ENCODE measurements around the gene C17orf75.
"Not testable (repeated sequence)": the region's sequence is repeated elsewhere in the genome, so short reads cannot be mapped to it uniquely, and the experiment has no call there.

Gene C17orf75

GRCh38 chr17:32341857-32342602, at the start of gene C17orf75:
Gene C17orf75 (minus strand): TSS chr17:32342173. CDS start chr17:32342139, 34 bp downstream.
- H3K27ac ChIP-seq = peak within 1 kb of the TSS; percentile 73
- DNase-seq (ENCODE audit: low read depth, low spot score) = no peak

DNA sequence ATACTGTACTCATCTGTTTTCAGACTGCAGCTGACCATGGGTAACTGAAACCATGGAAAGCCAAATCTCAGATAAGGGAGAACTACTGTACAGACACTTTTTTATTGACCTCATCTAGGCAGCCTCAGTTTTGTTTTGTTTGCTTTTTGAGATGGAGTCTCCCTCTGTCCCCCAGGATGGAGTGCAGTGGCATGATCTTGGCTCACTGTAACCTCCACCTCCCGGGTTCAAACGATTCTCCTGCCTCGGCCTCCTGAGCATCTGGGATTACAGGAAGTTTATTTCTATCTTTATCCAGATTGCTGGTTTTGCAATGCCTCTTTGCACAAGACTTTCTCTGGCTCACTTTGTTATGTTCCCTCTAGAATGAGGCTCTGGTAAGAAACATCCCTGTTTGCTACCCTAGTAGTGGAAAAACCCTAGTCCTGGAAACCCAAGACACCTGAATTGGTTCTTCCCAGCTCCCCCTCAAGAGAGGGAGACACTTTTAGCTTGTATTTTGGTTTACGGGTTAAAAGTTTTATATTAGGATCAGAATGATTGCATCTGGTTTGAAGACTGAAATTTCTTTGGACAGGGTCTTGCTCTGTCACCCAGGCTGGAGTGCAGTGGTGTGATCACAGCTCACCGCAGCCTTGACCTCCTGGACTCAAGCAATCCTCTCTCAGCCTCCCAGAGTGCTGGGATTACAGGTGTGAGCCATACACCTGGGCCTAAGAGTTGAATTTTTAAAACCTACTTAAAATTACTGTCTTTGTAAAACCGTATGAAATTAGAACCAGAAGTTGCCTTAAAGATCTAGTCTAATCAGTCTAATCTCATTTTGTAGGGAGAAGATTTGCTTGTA, 46.9 kb upstream of the C17orf75 start:
- DNase-seq (ENCODE audit: low read depth, low spot score) = no peak
- no peak overlapping the region for H3K27ac ChIP-seq

DNA sequence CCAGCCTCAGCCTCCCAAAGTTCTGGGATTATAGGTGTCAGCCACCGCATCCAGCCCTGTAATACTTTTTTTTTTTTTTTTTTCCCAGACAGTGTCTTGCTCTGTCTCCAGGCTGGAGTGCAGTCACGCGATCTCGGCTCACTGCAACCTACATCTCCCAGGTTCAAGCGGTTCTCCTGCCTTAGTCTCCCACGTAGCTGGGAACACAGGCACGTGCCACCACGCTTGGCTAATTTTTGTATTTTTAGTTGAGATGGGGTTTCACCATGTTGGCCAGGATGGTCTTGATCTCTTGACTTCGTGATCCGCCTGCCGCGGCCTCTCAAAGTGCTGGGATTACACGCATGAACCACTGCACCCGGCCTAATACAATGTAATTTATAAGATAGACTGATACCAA, 46.2 kb upstream of the C17orf75 start:
- not testable (repeated sequence) for H3K27ac ChIP-seq; DNase-seq (ENCODE audit: low read depth, low spot score)

GRCh38 chr17:32386844-32387243, 44.9 kb upstream of the C17orf75 start:
- H3K27ac ChIP-seq = peak overlapping the region; percentile 26

DNA sequence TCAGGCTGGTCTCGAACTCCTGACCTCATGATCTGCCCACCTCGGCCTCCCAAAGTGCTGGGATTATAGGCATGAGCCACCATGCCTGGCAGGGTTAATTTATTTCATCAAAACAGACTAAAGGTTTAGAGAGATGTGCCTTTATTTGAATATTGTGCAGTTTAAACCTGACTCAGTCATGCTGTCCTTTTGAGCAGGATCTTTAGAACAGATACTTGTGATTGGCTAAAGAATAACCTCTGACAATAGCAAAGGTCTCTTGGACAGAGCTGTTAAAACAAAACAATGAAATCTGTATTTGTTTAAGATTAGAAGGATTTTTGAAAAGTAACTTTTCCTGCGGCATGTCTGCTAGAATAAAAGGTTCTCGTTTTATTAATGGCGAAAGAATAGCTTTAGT, 44.0 kb upstream of the C17orf75 start:
- H3K27ac ChIP-seq = peak overlapping the region; percentile 26
- DNase-seq (ENCODE audit: low read depth, low spot score) = no peak

More at GRCh38 chr17:32386844-32387243, 44.9 kb upstream of the C17orf75 start:
- DNase-seq (ENCODE audit: low read depth, low spot score) = peak; percentile 40

DNA sequence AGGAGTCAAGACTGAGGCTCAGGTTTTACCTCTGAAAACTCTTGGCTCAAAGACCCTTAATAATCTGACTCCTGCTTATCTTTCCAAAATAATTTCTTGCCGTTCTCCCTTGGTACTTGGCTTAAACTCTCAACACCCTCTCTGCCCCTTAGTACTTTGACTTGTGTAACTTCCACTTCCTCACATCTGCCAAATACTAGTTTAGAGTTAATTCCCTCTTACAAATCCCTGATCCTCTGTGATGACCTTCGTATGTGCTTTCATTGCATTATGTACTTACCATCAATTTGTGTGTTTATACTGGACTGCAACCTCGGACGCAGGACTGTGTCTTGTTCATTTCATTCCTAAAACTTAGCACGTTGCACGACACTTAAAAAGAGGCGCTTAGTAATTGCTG, 43.1 kb upstream of the C17orf75 start:
- no peak for DNase-seq (ENCODE audit: low read depth, low spot score)
- H3K27ac ChIP-seq = no peak overlapping the region

- DNase-seq (ENCODE audit: low read depth, low spot score) = no peak
- no peak overlapping the region for H3K27ac ChIP-seq
Observed at GRCh38 chr17:32383926-32384434, 42.0 kb upstream of the C17orf75 start.

GRCh38 chr17:32382526-32383223, 40.7 kb upstream of the C17orf75 start:
- no peak for DNase-seq (ENCODE audit: low read depth, low spot score)
- no peak overlapping the region for H3K27ac ChIP-seq

DNA sequence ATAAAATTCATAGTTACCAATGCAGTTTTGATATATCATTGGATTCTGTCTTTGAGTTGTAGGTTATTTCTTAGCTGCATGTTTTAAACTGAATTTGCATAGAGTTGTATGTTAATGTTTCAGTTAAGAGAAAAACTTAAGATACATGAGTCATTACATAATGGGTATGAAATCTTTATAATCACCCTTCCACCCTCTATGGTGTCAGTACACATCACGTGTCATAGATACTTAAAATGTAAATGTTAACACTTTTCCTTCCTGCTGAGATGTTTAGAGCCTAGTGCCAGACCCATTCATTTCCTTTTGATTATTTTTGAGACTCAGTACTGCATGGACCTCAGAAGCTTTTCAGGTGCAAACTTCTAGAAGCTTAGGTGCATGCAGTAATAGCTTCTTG, 28.5 kb upstream of the C17orf75 start:
- no peak for DNase-seq (ENCODE audit: low read depth, low spot score)

DNA sequence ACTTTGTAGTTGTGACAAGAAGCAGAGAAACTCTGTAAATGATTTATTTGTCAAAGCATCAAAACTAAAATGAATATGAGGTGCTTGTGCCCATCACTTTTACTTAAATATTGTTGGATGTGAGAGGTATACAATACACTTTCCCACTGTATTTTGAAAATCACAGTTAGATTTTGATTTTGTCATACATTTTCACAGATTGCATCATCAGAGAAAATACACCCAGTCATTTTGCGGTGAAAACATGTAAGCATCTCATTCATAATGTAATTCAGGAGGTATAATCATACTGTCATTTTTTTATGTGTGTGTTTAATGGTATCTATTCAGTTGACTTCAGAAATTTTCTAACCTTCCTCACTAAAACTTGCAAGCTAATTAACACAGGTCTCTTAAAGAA, 19.3 kb upstream of the C17orf75 start:
- DNase-seq (ENCODE audit: low read depth, low spot score) = no peak
- H3K27ac ChIP-seq = peak overlapping the region; percentile 11

More for the DNA sequence above, 28.5 kb upstream of the C17orf75 start:
- no peak overlapping the region for H3K27ac ChIP-seq

DNA sequence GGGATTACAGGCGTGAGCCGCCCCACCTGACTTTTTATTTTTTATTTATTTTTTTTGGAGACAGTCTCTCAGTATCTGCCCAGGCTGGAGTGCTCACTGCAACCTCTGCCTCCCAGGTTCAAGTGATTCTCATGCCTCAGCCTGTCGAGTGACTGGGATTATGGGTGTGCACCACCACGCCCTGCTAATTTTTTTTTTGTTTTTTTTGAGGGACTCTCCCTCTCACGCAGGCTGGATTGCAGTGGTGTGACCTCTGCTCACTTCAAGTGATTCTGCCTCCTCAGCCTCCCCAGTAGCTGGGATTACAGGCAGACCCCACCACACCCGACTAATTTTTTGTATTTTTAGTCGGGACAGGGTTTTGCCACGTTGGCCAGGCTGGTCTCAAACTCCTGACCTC, 15.6 kb upstream of the C17orf75 start:
- H3K27ac ChIP-seq = peak overlapping the region; percentile 18
- DNase-seq (ENCODE audit: low read depth, low spot score) = no peak

- peak overlapping the region; percentile 33 for H3K27ac ChIP-seq
- DNase-seq (ENCODE audit: low read depth, low spot score) = no peak
Observed at GRCh38 chr17:32356750-32357149, 14.8 kb upstream of the C17orf75 start.

GRCh38 chr17:32356378-32356743, 14.4 kb upstream of the C17orf75 start:
- DNase-seq (ENCODE audit: low read depth, low spot score) = no peak
- H3K27ac ChIP-seq = peak overlapping the region; percentile 33

DNA sequence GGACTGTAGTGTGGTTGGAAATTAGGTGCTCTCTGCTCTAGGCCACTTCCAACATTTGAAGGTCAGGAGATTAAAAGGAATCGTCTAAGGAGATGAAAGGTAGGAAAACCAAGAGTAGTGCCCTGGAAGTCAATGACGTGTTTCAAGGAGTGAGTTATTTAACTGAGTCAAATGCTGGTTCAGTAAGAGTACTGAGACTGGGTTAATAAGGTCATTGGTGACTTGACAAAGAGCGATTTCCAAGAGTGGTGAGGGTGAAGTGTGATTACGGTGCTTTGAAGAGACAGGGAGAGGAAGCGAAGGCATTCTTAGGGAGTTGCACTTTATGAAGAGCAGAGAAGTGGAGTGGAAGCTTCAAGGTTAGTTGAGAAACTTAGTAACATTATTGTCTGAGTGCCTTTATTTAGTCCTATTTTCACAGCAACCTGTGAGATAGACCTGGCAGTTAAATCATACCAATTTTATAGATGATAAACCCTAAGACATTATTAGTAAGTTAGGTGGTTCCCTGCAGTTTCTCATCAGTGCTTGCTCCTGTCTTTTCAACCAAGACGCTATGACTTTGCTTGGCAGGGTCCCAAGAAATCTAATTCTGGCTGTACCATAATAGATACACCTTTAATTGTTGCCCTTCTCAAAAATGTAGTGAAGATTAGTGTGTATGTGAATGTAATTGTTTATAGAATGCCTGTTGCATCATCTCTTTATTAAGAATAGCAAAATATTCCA, 13.8 kb upstream of the C17orf75 start:
- no peak for DNase-seq (ENCODE audit: low read depth, low spot score)
- H3K27ac ChIP-seq = peak overlapping the region; percentile 33

DNA sequence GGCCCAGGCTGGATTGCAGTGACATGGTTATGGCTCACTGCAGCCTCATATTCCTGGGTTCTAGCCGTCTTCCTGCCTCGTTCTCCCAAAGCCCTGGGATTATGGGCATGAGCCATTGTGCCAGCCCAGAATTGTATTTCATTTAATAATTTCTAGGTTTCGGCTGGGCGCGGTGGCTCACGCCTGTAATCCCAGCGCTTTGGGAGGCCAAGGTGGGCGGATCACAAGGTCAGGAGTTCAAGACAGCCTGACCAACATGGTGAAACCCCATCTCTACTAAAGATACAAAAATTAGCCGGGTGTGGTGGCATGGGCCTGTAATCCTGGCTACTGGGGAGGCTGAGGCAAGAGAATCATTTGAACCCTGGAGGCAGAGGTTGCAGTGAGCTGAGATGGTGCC, 10.8 kb upstream of the C17orf75 start:
- not testable (repeated sequence) for H3K27ac ChIP-seq; DNase-seq (ENCODE audit: low read depth, low spot score)

GRCh38 chr17:32350666-32351418, 8.9 kb upstream of the C17orf75 start:
- peak overlapping the region; percentile 92 for H3K27ac ChIP-seq
- DNase-seq (ENCODE audit: low read depth, low spot score) = no peak

DNA sequence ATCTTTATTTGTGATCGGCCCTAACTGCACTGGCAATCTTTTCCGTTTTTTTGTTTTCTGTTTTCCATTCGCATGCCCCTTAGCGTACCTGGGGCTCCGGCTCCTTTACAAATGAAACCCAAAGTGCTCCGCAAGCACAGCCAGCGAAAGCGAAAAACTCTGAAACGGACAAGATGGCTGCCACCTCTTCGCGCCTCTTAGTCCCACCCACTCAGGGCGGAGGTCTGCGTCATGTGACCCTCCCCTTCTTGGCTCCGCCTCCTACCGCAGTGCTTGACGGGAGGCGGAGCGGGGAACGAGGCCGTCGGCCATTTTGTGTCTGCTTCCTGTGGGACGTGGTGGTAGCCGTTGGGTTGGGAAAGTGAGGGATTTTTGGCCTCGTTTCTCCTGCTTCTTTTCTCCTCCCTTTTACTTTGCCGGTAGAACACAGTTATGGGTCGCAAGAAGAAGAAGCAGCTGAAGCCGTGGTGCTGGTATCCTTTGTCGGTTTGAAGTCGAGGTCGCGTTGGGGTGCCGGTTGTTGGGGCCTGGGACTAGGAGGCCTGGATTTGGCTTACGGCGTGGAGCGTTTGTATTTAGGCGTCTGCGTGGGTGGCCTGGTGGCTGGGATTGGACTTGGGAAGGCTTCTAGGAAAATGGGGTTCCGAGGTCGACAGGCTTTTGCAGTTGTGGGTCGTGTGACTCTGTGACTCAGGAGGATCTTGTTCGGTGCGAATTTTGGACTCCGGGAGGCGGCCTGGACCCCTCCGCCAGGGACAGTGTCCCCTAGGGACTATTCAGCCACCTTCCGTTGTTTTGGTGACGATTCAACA, 8.1 kb upstream of the C17orf75 start, which contains the start of gene ZNF207:
Gene ZNF207, plus strand, starts transcription at position 304 of the 812 bp plus-strand sequence. Its CDS starts 129 bp downstream, at position 433.
- peak; percentile 85 for DNase-seq (ENCODE audit: low read depth, low spot score)
- peak within 1 kb of the TSS; percentile 92 for H3K27ac ChIP-seq

DNA sequence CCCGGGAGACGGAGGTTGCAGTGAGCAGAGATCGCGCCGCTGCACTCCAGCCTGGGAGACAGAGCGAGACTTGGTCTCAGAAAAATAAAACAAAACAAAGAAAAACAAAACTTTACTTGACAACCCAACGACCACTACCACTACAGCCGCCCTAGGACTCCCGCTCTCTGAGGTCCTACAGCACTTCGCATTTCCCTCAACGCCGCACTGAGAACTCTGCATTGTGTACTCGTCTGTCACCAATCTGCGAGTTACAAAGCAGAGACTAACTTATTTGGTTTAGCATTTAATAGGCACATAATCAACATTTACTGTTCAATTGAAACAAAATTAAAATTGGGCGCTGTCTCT, 7.5 kb upstream of the C17orf75 start:
- H3K27ac ChIP-seq = peak overlapping the region; percentile 92
- no peak for DNase-seq (ENCODE audit: low read depth, low spot score)

Measured in epithelial cell of prostate (primary cell).